ENCODE measurements around the gene KCNC4.

Gene KCNC4

GRCh38 chr1:110254604-110255391 is 44.7 kb downstream of the KCNC4 start:
- DNase-seq (ENCODE audit: low spot score), result no peak

GRCh38 chr1:110255392-110255787 is 45.3 kb downstream of the KCNC4 start:
- DNase-seq (ENCODE audit: low spot score), result no peak

GRCh38 chr1:110258734-110259133 is 48.6 kb downstream of the KCNC4 start:
- no peak for DNase-seq (ENCODE audit: low spot score)

GRCh38 chr1:110259770-110260169 is 49.7 kb downstream of the KCNC4 start:
- no peak for DNase-seq (ENCODE audit: low spot score)

Measured in CD4-positive, alpha-beta T cell treated with Interleukin-6 at 100 ng/mL for 8 hours (primary cell).